Smooth muscle cell (in vitro differentiated cells): Measurements from ENCODE around the gene ST6GALNAC2. TPM values are rescaled to one million over a fixed set of nuclear protein-coding genes. Genes with fewer than 3 reads are reported as not detected.

Source experiments
- DNase-seq: peaks from one replicate; lab custom pipeline; 2025; ENCODE audit not compliant: unreplicated experiment; lab: John Stamatoyannopoulos, UW
- H2AFZ ChIP-seq: fragments of 200-600 bp; sonication (generic); 2 replicates; pipeline ENCODE4 v1.6.0; 2016; ENCODE audit warnings: antibody characterized with exemption, low read depth, mild to moderate bottlenecking
- H3F3A ChIP-seq: fragments of 200-600 bp; sonication (generic); 2 replicates; pipeline ENCODE4 v1.6.0; 2017; ENCODE audit warnings: antibody characterized with exemption, low read depth
- H3K27ac ChIP-seq: fragments of 200-600 bp; sonication (generic); 2 replicates; pipeline ENCODE4 v1.5.1; 2016; ENCODE audit warnings: low read depth, mild to moderate bottlenecking
- H3K27me3 ChIP-seq: fragments of 200-600 bp; sonication (generic); 2 replicates; pipeline ENCODE4 v1.6.1; 2016; ENCODE audit warnings: low read depth, mild to moderate bottlenecking
- H3K36me3 ChIP-seq: fragments of 200-600 bp; sonication (generic); 2 replicates; pipeline ENCODE4 v1.5.1; 2016; ENCODE audit warnings: low read depth
- H3K4me1 ChIP-seq: fragments of 200-600 bp; sonication (generic); 2 replicates; pipeline ENCODE4 v1.5.1; 2016; ENCODE audit warnings: low read depth
- H3K4me2 ChIP-seq: fragments of 200-600 bp; sonication (generic); 2 replicates; pipeline ENCODE4 v1.6.0; 2016; ENCODE audit warnings: mild to moderate bottlenecking
- H3K4me3 ChIP-seq: fragments of 200-600 bp; sonication (generic); 2 replicates; pipeline ENCODE4 v1.5.1; 2016; ENCODE audit warnings: mild to moderate bottlenecking
- H3K79me2 ChIP-seq: fragments of 200-600 bp; sonication (generic); 2 replicates; pipeline ENCODE4 v1.6.0; 2016; ENCODE audit warnings: low read depth, mild to moderate bottlenecking
- H3K9ac ChIP-seq: fragments of 200-600 bp; sonication (generic); 2 replicates; pipeline ENCODE4 v1.6.0; 2016; ENCODE audit warnings: low read depth
- H3K9me3 ChIP-seq: fragments of 200-600 bp; sonication (generic); replicated peaks from 2 replicates; pipeline ENCODE4 v1.5.1; 2016; ENCODE audit warnings: low read depth
- H4K20me1 ChIP-seq: fragments of 200-600 bp; sonication (generic); 2 replicates; pipeline ENCODE4 v1.6.0; 2016; ENCODE audit warnings: low read depth
- CTCF ChIP-seq: fragments of 200-600 bp; sonication (generic); IDR thresholded peaks from 2 replicates; pipeline ENCODE4 v1.5.1; 2017; ENCODE audit warnings: borderline replicate concordance, mild to moderate bottlenecking, antibody characterized with exemption; ENCODE audit not compliant: insufficient read depth, poor library complexity, severe bottlenecking
- WGBS: methylation state at CpG from one replicate; pipeline ENCODE4 v1.1.7; 2016; ENCODE audit warnings: low lambda C conversion rate; 5-methylcytosine and 5-hydroxymethylcytosine counted together
- polyA plus RNA-seq: library from polyadenylated mRNA; unstranded; fragments of >200 nt; fragmentation: Nextera tagmentation; extraction: Ambion mirVana; gene quantifications from 2 replicates; pipeline ENCODE4 v1.2.1, GENCODE V29; 2016
- total RNA-seq: library from RNA; depleted of rRNA; stranded (reverse); fragments of >200 nt; gene quantifications from 2 replicates; pipeline ENCODE4 v1.2.3, GENCODE V29; 2014

ST6GALNAC2 gene
- total and polyA plus RNA-seq, 2 experiments from 2014 or later: 1.2 to 6.9 TPM

DNA sequence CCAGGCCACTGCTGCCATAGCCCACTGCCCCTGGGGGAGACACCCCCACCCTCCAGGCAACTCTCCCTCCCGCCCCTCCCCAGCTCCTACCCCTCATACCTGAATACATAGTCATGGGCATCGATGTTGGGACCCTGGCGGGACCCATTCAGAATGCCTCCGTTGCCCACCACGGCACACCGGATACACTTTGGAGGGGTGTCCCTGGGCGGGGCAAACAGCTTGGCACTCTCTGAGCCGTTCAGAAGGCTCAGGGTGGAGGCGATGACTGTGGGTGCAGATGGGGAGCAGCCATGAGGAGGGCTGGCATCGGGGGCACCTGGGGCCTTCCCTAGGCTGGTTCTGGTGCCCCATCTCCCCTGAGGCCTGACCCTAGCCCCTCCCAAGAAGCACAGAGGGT is 12.6 kb downstream of the ST6GALNAC2 start:
- no peak for DNase-seq
- Histone ChIP-seq H3K79me2 (no peaks in the 10 kb centered on the region), H3K4me1 (peaks cover 6% of the 10 kb centered on the region), H3K27ac (no peak overlapping the region), H3K9me3 (no peaks in the 10 kb centered on the region), H4K20me1 (peaks cover 15% of the 10 kb centered on the region), H3K27me3 (no peaks in the 10 kb centered on the region), H3K4me3 (no peak overlapping the region), H3K36me3 (no peaks in the 10 kb centered on the region), H2AFZ (no peak overlapping the region), H3K4me2 (no peak overlapping the region), H3F3A (no peaks in the 10 kb centered on the region), H3K9ac (no peak overlapping the region)
- WGBS: 88% methylated on average over 10 of the region's 10 CpGs
- no peak for TF ChIP-seq CTCF

- no peaks in the 10 kb centered on the region for H3K79me2 ChIP-seq
- no peak overlapping the region for H3K27ac ChIP-seq
- no peak for DNase-seq
- H3K9ac ChIP-seq: no peak overlapping the region
- peaks cover 6% of the 10 kb centered on the region for H3K4me1 ChIP-seq
- no peaks in the 10 kb centered on the region for H3K36me3 ChIP-seq
- no peak overlapping the region for H3K4me3 ChIP-seq
- H3K27me3 ChIP-seq: no peaks in the 10 kb centered on the region
- no peaks in the 10 kb centered on the region for H3F3A ChIP-seq
- 97% methylated on average over 17 of the region's 17 CpGs for WGBS
- no peaks in the 10 kb centered on the region for H3K9me3 ChIP-seq
- H2AFZ ChIP-seq: no peak overlapping the region
- TF ChIP-seq CTCF: no peak
- H3K4me2 ChIP-seq: no peak overlapping the region
- H4K20me1 ChIP-seq: peaks cover 23% of the 10 kb centered on the region
These were observed 13.3 kb downstream of the ST6GALNAC2 start for GRCh38 chr17:76572201-76572910.

- TF ChIP-seq CTCF: no peak
- Histone ChIP-seq H4K20me1 (peaks cover 37% of the 10 kb centered on the region), H3K9ac (no peak overlapping the region), H3F3A (no peaks in the 10 kb centered on the region), H3K4me1 (peaks cover 6% of the 10 kb centered on the region), H2AFZ (no peak overlapping the region), H3K4me2 (no peak overlapping the region), H3K27me3 (no peaks in the 10 kb centered on the region), H3K36me3 (no peaks in the 10 kb centered on the region), H3K4me3 (no peak overlapping the region), H3K9me3 (no peaks in the 10 kb centered on the region), H3K79me2 (no peaks in the 10 kb centered on the region), H3K27ac (no peak overlapping the region)
- WGBS: 92% methylated on average over 13 of the region's 13 CpGs
- no peak for DNase-seq
These were observed 14.7 kb downstream of the ST6GALNAC2 start for GRCh38 chr17:76570877-76571471.
